ENCODE results near the gene METTL23.

DNA sequence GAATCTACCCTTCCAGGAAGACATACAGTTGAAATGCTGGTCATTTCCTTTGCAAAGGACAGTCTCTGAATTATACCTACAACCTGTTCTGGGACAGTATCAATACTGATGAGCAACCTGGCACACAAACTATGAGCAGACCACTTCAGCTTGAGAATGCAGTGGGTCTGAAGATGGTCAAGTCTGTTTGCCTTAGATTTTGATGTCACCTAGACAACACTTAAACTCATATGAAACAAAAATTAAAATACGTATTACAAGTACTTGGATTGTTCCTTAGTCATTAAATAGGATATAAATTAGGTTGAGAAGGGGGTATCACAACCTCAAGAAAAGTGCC, 6.9 kb downstream of the METTL23 start:
- TF ChIP-seq, protein P1, sequence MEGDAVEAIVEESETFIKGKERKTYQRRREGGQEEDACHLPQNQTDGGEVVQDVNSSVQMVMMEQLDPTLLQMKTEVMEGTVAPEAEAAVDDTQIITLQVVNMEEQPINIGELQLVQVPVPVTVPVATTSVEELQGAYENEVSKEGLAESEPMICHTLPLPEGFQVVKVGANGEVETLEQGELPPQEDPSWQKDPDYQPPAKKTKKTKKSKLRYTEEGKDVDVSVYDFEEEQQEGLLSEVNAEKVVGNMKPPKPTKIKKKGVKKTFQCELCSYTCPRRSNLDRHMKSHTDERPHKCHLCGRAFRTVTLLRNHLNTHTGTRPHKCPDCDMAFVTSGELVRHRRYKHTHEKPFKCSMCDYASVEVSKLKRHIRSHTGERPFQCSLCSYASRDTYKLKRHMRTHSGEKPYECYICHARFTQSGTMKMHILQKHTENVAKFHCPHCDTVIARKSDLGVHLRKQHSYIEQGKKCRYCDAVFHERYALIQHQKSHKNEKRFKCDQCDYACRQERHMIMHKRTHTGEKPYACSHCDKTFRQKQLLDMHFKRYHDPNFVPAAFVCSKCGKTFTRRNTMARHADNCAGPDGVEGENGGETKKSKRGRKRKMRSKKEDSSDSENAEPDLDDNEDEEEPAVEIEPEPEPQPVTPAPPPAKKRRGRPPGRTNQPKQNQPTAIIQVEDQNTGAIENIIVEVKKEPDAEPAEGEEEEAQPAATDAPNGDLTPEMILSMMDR (IDR thresholded peaks at IDR 0.05; ENCODE audit: poor library complexity, severe bottlenecking) = no peak
- TF ChIP-seq EZH2 (IDR thresholded peaks at IDR 0.05; ENCODE audit: borderline replicate concordance, insufficient read depth, low read length, poor library complexity, severe bottlenecking) (no peak), EP300 (conservative IDR thresholded peaks at IDR 0.05; ENCODE audit: poor library complexity, severe bottlenecking) (no peak)
